Endodermal cell (in vitro differentiated cells): ENCODE measurements around the gene MS4A14. TPM values are rescaled to one million over a fixed set of nuclear protein-coding genes. Genes with fewer than 3 reads are reported as not detected.

Experiments used
- DNase-seq: peaks from one replicate; pipeline ENCODE4 v3.0.0-alpha.2; 2017
- H3K27ac ChIP-seq: 2 replicates; pipeline ENCODE4 v1.5.1; 2013; ENCODE audit warnings: mild to moderate bottlenecking, low read depth, low read length, moderate library complexity
- H3K27me3 ChIP-seq: 2 replicates; pipeline ENCODE4 v1.6.1; 2013; ENCODE audit warnings: mild to moderate bottlenecking, low read length, moderate library complexity; ENCODE audit not compliant: insufficient read depth, control insufficient read depth, poor library complexity, severe bottlenecking
- H3K36me3 ChIP-seq: 2 replicates; pipeline ENCODE4 v1.7.0; 2013; ENCODE audit warnings: mild to moderate bottlenecking, low read length, moderate library complexity; ENCODE audit not compliant: control insufficient read depth, insufficient read depth
- H3K4me1 ChIP-seq: one replicate; pipeline ENCODE4 v1.7.0; 2013; ENCODE audit warnings: low read length; ENCODE audit not compliant: control insufficient read depth, insufficient read depth
- H3K4me3 ChIP-seq: 2 replicates; pipeline ENCODE4 v1.5.1; 2013; ENCODE audit warnings: mild to moderate bottlenecking, low read length, moderate library complexity
- H3K9ac ChIP-seq: 2 replicates; pipeline ENCODE4 v1.6.1; 2013; ENCODE audit warnings: mild to moderate bottlenecking, low read length, moderate library complexity; ENCODE audit not compliant: poor library complexity, severe bottlenecking; ENCODE audit errors: extremely low read depth
- H3K9me3 ChIP-seq: 2 replicates; pipeline ENCODE4 v1.6.1; 2013; ENCODE audit warnings: mild to moderate bottlenecking, low read length, moderate library complexity; ENCODE audit not compliant: control insufficient read depth
- H3K27ac Mint-ChIP-seq: 2 replicates; pipeline ENCODE4 v1.8.0; 2020; ENCODE audit warnings: mixed read lengths
- H3K27me3 Mint-ChIP-seq: 2 replicates; pipeline ENCODE4 v1.8.0; 2021; ENCODE audit warnings: mild to moderate bottlenecking, mixed read lengths; ENCODE audit not compliant: insufficient read depth
- H3K36me3 Mint-ChIP-seq: 2 replicates; pipeline ENCODE4 v1.8.0; 2020; ENCODE audit warnings: low read depth, mixed read lengths
- H3K4me1 Mint-ChIP-seq: 2 replicates; pipeline ENCODE4 v1.8.0; 2020; ENCODE audit warnings: mixed read lengths
- H3K4me3 Mint-ChIP-seq: 2 replicates; pipeline ENCODE4 v1.8.0; 2020; ENCODE audit warnings: mild to moderate bottlenecking, moderate library complexity, mixed read lengths
- H3K9me3 Mint-ChIP-seq: 2 replicates; pipeline ENCODE4 v1.8.0; 2020; ENCODE audit warnings: mild to moderate bottlenecking, mixed read lengths
- CTCF ChIP-seq: fragments of 200-600 bp; sonication (generic); conservative IDR thresholded peaks from 2 replicates; pipeline ENCODE4 v1.5.0; 2021; ENCODE audit warnings: antibody characterized with exemption, mild to moderate bottlenecking
- WGBS, 2 experiments: methylation state at CpG; one replicate each; pipeline versions ENCODE4 v1.1.5 to v1.1.7; 2013; ENCODE audit warnings: missing lambda C conversion rate in 2 of 2, mixed read lengths in 1 of 2; ENCODE audit not compliant: insufficient coverage in 1 of 2, insufficient read length in 1 of 2; 5-methylcytosine and 5-hydroxymethylcytosine counted together
- total RNA-seq, 2 donors: library from RNA; stranded (reverse); fragmentation: NEBNext Ultra II Directional in 1 of 2; extraction: Animal tissue kit (Norgen Biotek cat#: 25700) in 1 of 2; gene quantifications; 2 replicates in 1 of 2; 3 replicates in 1 of 2; pipeline ENCODE4 v1.2.1, GENCODE V29; 2021

Gene MS4A14
- total RNA-seq, 2 donors from 2014 or later, result not detected

- Histone ChIP-seq H3K9me3 (no peaks in the 10 kb centered on the region), H3K4me1 (peaks cover 4% of the 10 kb centered on the region), H3K9ac (no peak overlapping the region), H3K27ac (no peak overlapping the region), H3K36me3 (no peaks in the 10 kb centered on the region), H3K27me3 (no peaks in the 10 kb centered on the region), H3K4me3 (no peak overlapping the region)
- no peak for TF ChIP-seq CTCF
- Mint-ChIP-seq H3K27ac (no peak overlapping the region), H3K36me3 (no peaks in the 10 kb centered on the region), H3K9me3 (peaks cover 4% of the 10 kb centered on the region), H3K27me3 (no peaks in the 10 kb centered on the region), H3K4me3 (no peak overlapping the region), H3K4me1 (peaks cover 18% of the 10 kb centered on the region)
- no peak for DNase-seq
- 88 to 97% methylated on average over 1 to 2 of the region's 2 CpGs for WGBS, 2 experiments
Observed at GRCh38 chr11:60431251-60431650, 35.0 kb downstream of the MS4A14 start.

- 83 to 89% methylated on average over 4 of the region's 4 CpGs for WGBS, 2 experiments
Observed at GRCh38 chr11:60433401-60433800, 37.1 kb downstream of the MS4A14 start.

GRCh38 chr11:60447070-60447469 is 50.8 kb downstream of the MS4A14 start:
- no peak overlapping the region for H3K4me3 ChIP-seq
- Mint-ChIP-seq H3K4me1 (peaks cover 2% of the 10 kb centered on the region), H3K27me3 (no peaks in the 10 kb centered on the region), H3K36me3 (no peaks in the 10 kb centered on the region), H3K9me3 (peaks cover 15% of the 10 kb centered on the region), H3K4me3 (no peak overlapping the region), H3K27ac (no peak overlapping the region)
- no peaks in the 10 kb centered on the region for H3K4me1 ChIP-seq
- H3K27ac ChIP-seq, result no peak overlapping the region
- H3K9ac ChIP-seq, result no peak overlapping the region
- TF ChIP-seq CTCF, result no peak
- H3K9me3 ChIP-seq, result no peaks in the 10 kb centered on the region
- DNase-seq, result no peak
- no peaks in the 10 kb centered on the region for H3K27me3 ChIP-seq
- no peaks in the 10 kb centered on the region for H3K36me3 ChIP-seq

More at GRCh38 chr11:60433401-60433800, 37.1 kb downstream of the MS4A14 start:
- Histone ChIP-seq H3K9me3 (no peaks in the 10 kb centered on the region), H3K4me1 (peaks cover 4% of the 10 kb centered on the region), H3K4me3 (no peak overlapping the region), H3K9ac (no peak overlapping the region), H3K27ac (no peak overlapping the region), H3K27me3 (no peaks in the 10 kb centered on the region), H3K36me3 (no peaks in the 10 kb centered on the region)
- Mint-ChIP-seq H3K27ac (no peak overlapping the region), H3K36me3 (no peaks in the 10 kb centered on the region), H3K4me1 (peaks cover 18% of the 10 kb centered on the region), H3K9me3 (peaks cover 6% of the 10 kb centered on the region), H3K27me3 (no peaks in the 10 kb centered on the region), H3K4me3 (no peak overlapping the region)
- DNase-seq, result no peak
- no peak for TF ChIP-seq CTCF
